ENCODE measurements around the gene BCL10. TPM values are rescaled to one million over a fixed set of nuclear protein-coding genes. Genes with fewer than 3 reads are reported as not detected.

Gene BCL10
- total RNA-seq, 1 donor from 2014 or later = 36.4 TPM

Other genes starting within 250 kb of the BCL10 start
- 0.41 and 0.75 TPM in 2 replicates for gene MCOLN3, start 228.1 kb downstream of the BCL10 start, total RNA-seq
- gene SYDE2, start 75.6 kb downstream of the BCL10 start, total RNA-seq = 8.1 and 9.9 TPM in 2 replicates
- 42.4 and 44.5 TPM in 2 replicates for gene C1orf52, start 17.0 kb downstream of the BCL10 start, total RNA-seq
- 76.7 and 112 TPM in 2 replicates for gene DDAH1, start 188.5 kb upstream of the BCL10 start, total RNA-seq

All from astrocyte (in vitro differentiated cells and primary cell).